HG03103 (cell line): ENCODE data around the gene WDR77.
A peak's percentile ranks its signal among the peaks of the same experiment; 100 is the strongest.

ENCODE experiments used
- ATAC-seq: cut with Tn5 transposase; IDR thresholded peaks from one replicate; pipeline ENCODE4 v1.9.1; 2021; ENCODE audit warnings: low read depth; ENCODE audit not compliant: unreplicated experiment

The WDR77 gene

GRCh38 chr1:111448918-111449702, at the start of gene WDR77, which contains the start of gene ATP5PB:
Gene WDR77 (minus strand): TSS chr1:111449256. CDS start chr1:111449169, 87 bp downstream.
Gene ATP5PB (plus strand): TSS chr1:111449464. CDS start chr1:111449542, 78 bp downstream.
- ATAC-seq = peak; percentile 93

DNA sequence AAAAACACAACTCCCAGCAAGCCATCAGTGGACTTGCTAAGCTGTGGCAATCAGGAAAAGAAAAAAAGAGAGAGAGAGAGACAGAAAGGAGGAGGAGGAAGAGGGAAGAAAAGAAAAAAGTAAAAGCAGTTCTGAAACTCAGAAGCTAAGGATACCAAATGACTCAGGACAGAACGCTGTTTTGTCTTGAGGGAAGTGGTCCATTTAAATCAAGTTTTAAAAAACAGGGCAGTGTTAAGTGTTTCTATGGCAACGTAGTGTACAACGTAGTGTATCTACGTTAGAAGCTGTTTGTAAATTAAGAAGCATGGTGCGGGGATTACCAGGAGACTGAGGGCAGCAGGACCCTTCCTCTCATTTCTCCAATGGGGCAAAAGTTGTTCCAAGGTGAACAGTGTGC, 48.5 kb upstream of the WDR77 start:
- ATAC-seq = no peak

DNA sequence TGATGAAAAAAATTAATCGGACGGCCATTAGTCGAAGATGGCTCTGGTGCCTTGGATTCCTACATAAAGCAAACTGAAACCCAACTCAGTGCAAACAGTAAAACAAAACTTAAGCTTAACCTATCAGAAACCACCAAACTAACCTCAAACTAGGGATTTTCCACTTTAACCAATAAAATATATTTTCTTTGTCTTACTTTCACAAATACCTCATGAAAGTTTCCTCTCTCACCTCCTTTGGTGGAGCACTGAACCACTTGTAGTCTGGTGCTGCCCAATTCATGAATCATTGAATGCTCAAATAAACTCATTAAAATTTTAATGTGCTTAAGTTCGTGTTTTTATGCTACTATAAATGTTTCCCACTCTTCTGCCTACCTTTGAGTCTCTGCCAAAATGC, 47.3 kb upstream of the WDR77 start:
- ATAC-seq = no peak

- no peak for ATAC-seq
Measured at GRCh38 chr1:111491070-111491469, 42.0 kb upstream of the WDR77 start.

GRCh38 chr1:111490220-111490619, 41.2 kb upstream of the WDR77 start:
- ATAC-seq = no peak

DNA sequence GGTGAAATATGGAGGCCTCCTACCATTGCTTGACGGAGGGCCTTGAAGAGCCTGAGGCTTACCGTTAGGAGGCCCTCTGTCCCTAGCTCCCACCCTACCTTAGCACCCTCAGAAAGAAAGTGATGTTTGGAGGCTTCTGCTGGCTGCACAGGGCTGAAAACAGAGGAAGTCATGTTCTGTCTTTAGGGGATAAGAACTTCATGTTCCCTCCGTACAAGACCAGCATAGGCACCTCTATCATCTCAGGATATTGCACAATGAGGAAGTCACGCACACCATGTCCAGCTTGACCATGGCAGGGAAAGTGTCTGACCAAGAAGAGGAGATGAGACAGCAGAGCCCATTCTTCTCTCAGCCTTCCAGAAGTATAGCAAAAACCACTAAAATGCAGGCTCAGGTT, 40.5 kb upstream of the WDR77 start:
- ATAC-seq = no peak

- ATAC-seq = no peak
Measured at GRCh38 chr1:111488669-111489068, 39.6 kb upstream of the WDR77 start.

DNA sequence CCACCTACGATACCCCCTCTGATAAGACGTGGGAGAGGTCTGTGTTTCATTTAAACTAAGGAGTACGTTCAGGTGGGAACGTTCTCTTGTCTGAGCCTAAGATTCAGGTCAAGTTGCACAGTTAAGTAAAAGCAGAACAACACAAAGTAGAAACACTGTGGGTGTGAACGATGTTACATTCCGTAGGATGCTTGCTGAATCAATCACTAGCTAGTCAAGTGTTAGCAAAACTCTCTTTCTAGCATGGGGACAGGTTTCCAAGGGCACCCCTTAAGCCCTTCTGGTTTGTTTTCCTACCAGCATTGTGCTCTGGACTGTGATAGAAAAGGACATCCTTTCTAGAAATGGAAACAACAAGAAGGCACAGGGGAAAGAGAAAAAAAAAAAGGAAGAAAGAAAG, 38.1 kb upstream of the WDR77 start:
- no peak for ATAC-seq

GRCh38 chr1:111486431-111486830, 37.4 kb upstream of the WDR77 start:
- ATAC-seq = no peak

- ATAC-seq = no peak
Measured at GRCh38 chr1:111484391-111485026, 35.5 kb upstream of the WDR77 start.

DNA sequence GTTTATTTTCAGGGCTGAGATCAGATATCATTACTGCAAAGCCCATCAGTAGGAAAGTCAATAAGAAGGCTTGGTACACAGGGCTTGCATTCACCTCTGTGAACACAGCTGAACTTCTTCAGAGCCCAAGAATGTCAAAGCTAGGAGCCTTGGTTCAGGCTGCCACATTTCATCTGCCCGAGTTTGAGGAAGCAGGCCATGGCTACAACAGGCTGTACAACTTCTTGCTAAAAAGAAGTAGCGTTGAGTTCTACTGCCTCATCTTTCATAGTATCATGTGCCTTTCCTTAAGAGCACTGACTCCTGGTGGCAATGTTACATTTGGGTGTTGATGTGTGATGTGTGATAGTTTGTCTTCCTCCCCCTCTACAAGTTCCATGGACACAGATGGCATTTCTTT, 34.8 kb upstream of the WDR77 start:
- no peak for ATAC-seq

- ATAC-seq = no peak
Measured at GRCh38 chr1:111483166-111483565, 34.1 kb upstream of the WDR77 start.

DNA sequence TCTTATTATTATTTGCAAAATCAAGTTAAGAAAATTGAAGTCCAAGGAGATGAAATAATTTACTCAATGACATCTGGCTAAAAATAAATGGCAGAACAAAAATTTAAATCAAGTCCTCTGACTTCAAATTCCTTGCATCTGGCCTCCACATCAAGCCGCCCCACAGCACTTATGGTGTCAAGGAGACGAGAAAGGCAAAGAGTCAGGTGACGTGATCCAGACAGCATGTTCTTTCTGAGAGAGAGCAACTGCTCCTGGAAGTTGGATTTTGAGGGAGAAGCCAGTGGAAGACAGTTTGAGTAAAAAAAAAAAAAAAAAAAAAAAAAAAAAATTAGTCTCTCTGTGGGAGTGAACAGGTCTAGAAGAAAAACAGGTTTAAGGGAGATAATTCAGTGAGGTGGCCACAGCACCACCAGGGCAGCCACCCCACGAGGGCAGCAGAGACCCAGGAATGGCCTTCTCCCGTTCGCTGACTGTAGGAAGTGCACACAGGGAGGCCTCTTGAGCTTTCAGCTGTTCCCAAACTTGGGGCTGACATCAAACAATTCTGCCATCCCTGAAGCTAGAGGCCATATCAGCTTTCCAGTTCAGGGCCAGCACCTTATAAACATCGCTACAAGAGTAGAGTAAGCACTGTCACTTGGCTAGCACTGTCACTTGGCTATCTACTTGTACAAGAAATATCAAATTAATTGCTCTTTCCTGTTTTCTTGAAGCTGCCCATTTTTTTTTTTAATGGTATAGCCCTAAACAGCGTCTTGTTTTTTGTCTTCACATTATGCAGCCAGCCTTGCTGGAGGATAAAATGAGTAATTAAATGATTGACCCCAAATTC, 32.5 kb upstream of the WDR77 start:
- ATAC-seq = no peak

DNA sequence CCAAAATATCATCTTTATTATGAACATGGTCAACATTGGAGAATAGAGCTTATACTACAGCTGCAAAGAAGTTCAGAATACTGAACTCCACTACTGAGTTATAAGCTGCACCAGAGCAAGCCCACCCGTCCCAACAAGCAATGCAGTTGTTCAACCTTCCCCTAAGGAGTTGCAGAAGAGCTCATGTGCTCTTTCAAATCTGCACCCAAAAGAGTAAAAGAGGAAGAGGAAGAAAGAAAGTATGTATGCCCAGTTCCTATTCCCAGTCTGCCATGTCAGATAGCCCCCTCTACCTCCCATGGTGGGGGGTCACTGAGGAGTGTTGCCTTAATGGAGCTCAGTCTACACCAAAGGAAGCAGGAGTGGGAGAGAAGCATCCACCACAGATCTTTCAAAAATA, 31.6 kb upstream of the WDR77 start:
- no peak for ATAC-seq

DNA sequence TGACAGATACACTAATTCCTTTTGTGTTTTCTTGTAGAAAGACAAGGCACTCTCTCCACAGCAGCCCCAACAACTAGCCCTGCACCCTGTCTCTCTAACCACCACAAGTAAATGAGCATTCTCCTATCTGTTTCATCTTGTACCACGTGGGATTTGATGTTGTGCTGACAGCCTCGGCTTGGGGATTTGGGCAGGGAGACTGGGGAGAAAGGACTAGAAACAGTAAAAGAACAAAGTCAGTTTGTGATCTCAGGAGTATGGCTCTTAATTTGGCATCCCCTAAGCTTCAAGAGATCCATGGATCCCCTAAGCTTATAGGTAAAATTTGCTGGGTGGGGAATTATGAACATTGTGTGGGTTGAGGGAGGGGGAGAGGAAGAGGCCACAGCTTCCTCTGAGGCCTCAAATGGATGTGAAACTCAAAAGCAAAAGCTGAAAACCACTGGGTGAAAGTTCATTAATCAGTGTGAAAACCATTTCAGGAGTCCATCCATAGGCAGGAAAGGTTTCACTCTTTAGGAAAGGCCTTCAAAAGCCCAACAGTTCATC, 27.8 kb upstream of the WDR77 start:
- ATAC-seq = peak; percentile 57

DNA sequence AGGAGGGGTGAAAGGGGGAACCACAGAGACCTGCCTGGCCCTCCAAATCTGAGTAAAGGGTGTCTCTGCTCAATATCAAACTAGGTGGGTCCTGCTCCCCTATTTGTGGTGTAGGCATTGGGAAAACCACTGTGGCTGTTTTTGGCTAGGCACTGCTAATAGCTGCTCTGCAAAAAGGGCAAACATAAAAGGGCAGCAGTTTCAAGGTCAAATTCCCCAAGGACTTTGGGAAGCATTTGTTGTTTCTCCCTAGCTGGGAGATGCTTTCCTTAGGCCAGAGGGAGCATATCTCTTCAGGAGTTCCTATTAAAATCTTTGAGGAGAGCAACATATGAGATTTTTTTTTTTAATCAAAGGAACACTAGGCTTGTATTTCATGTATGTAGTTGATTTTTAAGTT, 27.2 kb upstream of the WDR77 start:
- no peak for ATAC-seq

- no peak for ATAC-seq
Measured at GRCh38 chr1:111475701-111476100, 26.6 kb upstream of the WDR77 start.

GRCh38 chr1:111474521-111474920, 25.5 kb upstream of the WDR77 start:
- ATAC-seq = no peak

DNA sequence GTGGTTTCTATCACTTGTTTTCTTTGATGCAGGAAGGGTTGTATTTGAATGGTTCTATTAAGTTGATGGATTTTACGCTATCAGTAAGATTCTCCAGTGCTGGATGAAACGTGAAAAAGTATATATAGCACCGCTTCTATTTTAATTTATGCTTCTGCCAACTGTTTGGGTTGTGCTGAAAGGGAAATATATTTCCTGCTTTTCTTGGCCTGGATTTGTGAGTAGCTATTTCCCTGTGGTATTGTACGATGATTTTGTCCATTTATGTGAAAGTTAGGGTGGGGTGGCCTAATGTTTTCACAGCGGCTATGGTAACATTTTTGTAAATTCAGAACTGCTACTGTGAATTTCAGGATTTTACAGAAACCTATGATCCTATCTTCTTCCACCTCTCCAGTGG, 25.1 kb upstream of the WDR77 start:
- no peak for ATAC-seq

DNA sequence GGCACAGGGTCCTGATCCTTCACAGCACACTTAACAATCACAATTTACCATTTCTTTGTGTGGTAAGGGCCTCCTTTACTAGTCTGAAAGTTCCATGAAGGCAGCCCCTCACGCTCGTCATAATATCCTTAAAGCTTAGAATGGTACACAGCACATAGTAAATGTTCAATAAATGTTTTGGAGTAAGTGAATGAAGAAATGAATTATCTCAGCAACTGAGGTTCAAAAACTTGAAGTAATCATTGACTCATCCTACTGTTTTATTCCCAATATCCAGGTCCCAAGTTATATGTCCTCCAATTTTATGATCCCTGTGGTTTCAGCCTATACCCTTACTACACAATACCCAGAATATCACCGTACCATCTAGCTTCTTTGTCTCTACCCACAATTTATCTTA, 22.5 kb upstream of the WDR77 start:
- no peak for ATAC-seq

DNA sequence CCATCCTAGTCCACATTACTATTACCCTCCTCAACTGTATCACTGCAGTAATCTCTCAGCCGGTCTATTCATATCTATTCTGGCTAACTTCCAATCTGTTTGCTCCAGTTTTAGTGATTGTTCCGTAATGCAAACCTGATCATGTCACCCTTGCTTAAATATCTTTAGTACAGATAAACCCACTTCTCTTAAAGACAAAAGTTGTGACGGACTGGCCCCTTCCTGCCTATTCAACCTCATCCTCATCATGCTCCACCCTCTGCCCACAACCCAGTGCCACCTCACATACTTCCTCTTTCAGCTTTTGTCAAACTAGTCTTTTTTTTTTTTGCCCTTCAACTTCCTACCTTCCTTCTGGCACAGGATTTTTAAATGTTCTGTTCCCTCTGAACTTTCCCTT, 22.0 kb upstream of the WDR77 start:
- ATAC-seq = no peak
